ENCODE results near the gene HERPUD1.

The HERPUD1 gene

GRCh38 chr16:56964243-56965148, 32.6 kb downstream of the HERPUD1 start:
- TF ChIP-seq MAX (IDR thresholded peaks at IDR 0.05) (no peak), EP300 (IDR thresholded peaks at IDR 0.05; ENCODE audit: borderline replicate concordance) (no peak), RAD21 (IDR thresholded peaks at IDR 0.05; ENCODE audit: low read depth) (peak; percentile 46), TEAD4 (IDR thresholded peaks at IDR 0.05) (no peak), CREB1 (IDR thresholded peaks at IDR 0.05; ENCODE audit: low read depth) (no peak), ZBTB7A (IDR thresholded peaks at IDR 0.05; ENCODE audit: low read depth) (peak; percentile 73; the same call in 1 of the 2 replicates), YY1 (IDR thresholded peaks at IDR 0.05; ENCODE audit: low read depth) (no peak), CEBPB (IDR thresholded peaks at IDR 0.05) (peak; percentile 46; the same call in 1 of the 2 replicates)

- no peak for TF ChIP-seq YY1 (IDR thresholded peaks at IDR 0.05; ENCODE audit: low read depth)
Observed at GRCh38 chr16:56965149-56966092, 33.5 kb downstream of the HERPUD1 start.

GRCh38 chr16:56966093-56966475, 34.1 kb downstream of the HERPUD1 start:
- TF ChIP-seq EP300 (IDR thresholded peaks at IDR 0.05; ENCODE audit: borderline replicate concordance) (no peak), REST (IDR thresholded peaks at IDR 0.05; ENCODE audit: low read depth) (no peak), TAF1 (IDR thresholded peaks at IDR 0.05; ENCODE audit: low read depth) (no peak), TEAD4 (IDR thresholded peaks at IDR 0.05) (no peak), RAD21 (IDR thresholded peaks at IDR 0.05; ENCODE audit: low read depth) (no peak), TCF12 (IDR thresholded peaks at IDR 0.05; ENCODE audit: low read depth) (no peak), FOXM1 (IDR thresholded peaks at IDR 0.05; ENCODE audit: borderline replicate concordance, low read depth) (no peak), CEBPB (IDR thresholded peaks at IDR 0.05) (no peak), USF1 (IDR thresholded peaks at IDR 0.05) (no peak), ZBTB7A (IDR thresholded peaks at IDR 0.05; ENCODE audit: low read depth) (no peak), YY1 (IDR thresholded peaks at IDR 0.05; ENCODE audit: low read depth) (no peak), MAX (IDR thresholded peaks at IDR 0.05) (no peak), EGR1 (IDR thresholded peaks at IDR 0.05) (no peak), CREB1 (IDR thresholded peaks at IDR 0.05; ENCODE audit: low read depth) (no peak), NFIC (IDR thresholded peaks at IDR 0.05) (no peak)

GRCh38 chr16:56967733-56968132, 35.8 kb downstream of the HERPUD1 start:
- no peak for TF ChIP-seq REST (IDR thresholded peaks at IDR 0.05; ENCODE audit: low read depth)
- TF ChIP-seq USF1 (IDR thresholded peaks at IDR 0.05): no peak
- TF ChIP-seq CEBPB (IDR thresholded peaks at IDR 0.05): no peak
- no peak for TF ChIP-seq MAX (IDR thresholded peaks at IDR 0.05)

- TF ChIP-seq EP300 (IDR thresholded peaks at IDR 0.05; ENCODE audit: borderline replicate concordance) (no peak), TEAD4 (IDR thresholded peaks at IDR 0.05) (no peak), YY1 (IDR thresholded peaks at IDR 0.05; ENCODE audit: low read depth) (no peak), MAX (IDR thresholded peaks at IDR 0.05) (no peak), ZBTB7A (IDR thresholded peaks at IDR 0.05; ENCODE audit: low read depth) (no peak), CREB1 (IDR thresholded peaks at IDR 0.05; ENCODE audit: low read depth) (no peak), RAD21 (IDR thresholded peaks at IDR 0.05; ENCODE audit: low read depth) (no peak), USF1 (IDR thresholded peaks at IDR 0.05) (no peak), TCF12 (IDR thresholded peaks at IDR 0.05; ENCODE audit: low read depth) (no peak), REST (IDR thresholded peaks at IDR 0.05; ENCODE audit: low read depth) (no peak), TAF1 (IDR thresholded peaks at IDR 0.05; ENCODE audit: low read depth) (no peak), NFIC (IDR thresholded peaks at IDR 0.05) (no peak), CEBPB (IDR thresholded peaks at IDR 0.05) (no peak), EGR1 (IDR thresholded peaks at IDR 0.05) (no peak), FOXM1 (IDR thresholded peaks at IDR 0.05; ENCODE audit: borderline replicate concordance, low read depth) (no peak)
Observed at GRCh38 chr16:56969769-56970168, 37.8 kb downstream of the HERPUD1 start.
